CD4-positive, alpha-beta memory T cell (primary cell): Measurements from ENCODE around the gene SLC16A1. TPM values are rescaled to one million over a fixed set of nuclear protein-coding genes. Genes with fewer than 3 reads are reported as not detected.
"Not testable (repeated sequence)": the region's sequence is repeated elsewhere in the genome, so short reads cannot be mapped to it uniquely, and the experiment has no call there.

ENCODE experiments used
- CTCF ChIA-PET: fragments of 350-600 bp; sonication (Branson Sonifier 250); formaldehyde crosslinking; loops from one replicate; lab custom pipeline; 2021; ENCODE audit warnings: inconsistent platforms; ENCODE audit not compliant: partially characterized antibody; lab: Charles Lee
- POLR2A ChIA-PET: fragments of 350-600 bp; sonication (Branson Sonifier 250); formaldehyde crosslinking; loops from one replicate; lab custom pipeline; 2021; ENCODE audit not compliant: partially characterized antibody; lab: Charles Lee
- DNase-seq, 5 donors: peaks; one replicate each; pipeline versions ENCODE4 v3.0.0 to v3.0.0-alpha.2; 2020 to 2022; ENCODE audit warnings: mixed read lengths in 1 of 5
- H3K27ac ChIP-seq: one replicate; pipeline ENCODE4 v1.7.0; 2013; ENCODE audit warnings: low read depth, low read length
- H3K27me3 ChIP-seq: 2 replicates; pipeline ENCODE4 v1.7.0; 2013; ENCODE audit warnings: mild to moderate bottlenecking, low read length, moderate library complexity; ENCODE audit not compliant: insufficient read depth
- H3K36me3 ChIP-seq: 2 replicates; pipeline ENCODE4 v1.7.0; 2013; ENCODE audit warnings: mild to moderate bottlenecking, low read length, moderate library complexity; ENCODE audit not compliant: insufficient read depth
- H3K4me1 ChIP-seq: 2 replicates; pipeline ENCODE4 v1.7.0; 2013; ENCODE audit warnings: mild to moderate bottlenecking, low read length, moderate library complexity; ENCODE audit not compliant: insufficient read depth
- H3K4me3 ChIP-seq, 2 donors: one replicate each; pipeline ENCODE4 v1.7.0; 2013; ENCODE audit warnings: low read length in 2 of 2, mild to moderate bottlenecking in 1 of 2
- H3K9me3 ChIP-seq, 2 donors: one replicate each; pipeline ENCODE4 v1.7.0; 2013; ENCODE audit warnings: low read length in 2 of 2, control low read depth in 1 of 2; ENCODE audit not compliant: control insufficient read depth in 1 of 2
- H3K27ac Mint-ChIP-seq, 7 donors: one replicate each; pipeline ENCODE4 v1.8.0; 2020 to 2021; ENCODE audit warnings: mixed read lengths in 7 of 7, mild to moderate bottlenecking in 6 of 7, inconsistent platforms in 3 of 7, moderate library complexity in 3 of 7
- H3K27me3 Mint-ChIP-seq, 2 donors: one replicate each; pipeline ENCODE4 v1.8.0; 2020 to 2021; ENCODE audit warnings: mixed read lengths in 2 of 2
- H3K36me3 Mint-ChIP-seq, 2 donors: one replicate each; pipeline ENCODE4 v1.8.0; 2020 to 2021; ENCODE audit warnings: mixed read lengths in 2 of 2, inconsistent platforms in 1 of 2, mild to moderate bottlenecking in 1 of 2
- H3K4me1 Mint-ChIP-seq, 4 donors: one replicate each; pipeline ENCODE4 v1.8.0; 2020 to 2021; ENCODE audit warnings: mixed read lengths in 4 of 4, mild to moderate bottlenecking in 1 of 4
- H3K4me3 Mint-ChIP-seq, 8 donors: one replicate each; pipeline ENCODE4 v1.8.0; 2020 to 2021; ENCODE audit warnings: mixed read lengths in 8 of 8, mild to moderate bottlenecking in 7 of 8, moderate library complexity in 6 of 8, inconsistent platforms in 3 of 8
- H3K9me3 Mint-ChIP-seq, 8 donors: one replicate each; pipeline ENCODE4 v1.8.0; 2020 to 2021; ENCODE audit warnings: mixed read lengths in 8 of 8, mild to moderate bottlenecking in 5 of 8, inconsistent platforms in 3 of 8, moderate library complexity in 1 of 8
- intact Hi-C: fragments of 100-400 bp; cut with micrococcal nuclease; formaldehyde crosslinking; loops from one replicate; pipeline ENCODE4 v1.15.1; 2023
- polyA plus RNA-seq, 2 donors: library from polyadenylated mRNA; unstranded; fragments of 300-500 nt; fragmentation: Illumina TruSeq; gene quantifications; one replicate each; pipeline ENCODE4 v1.2.3, GENCODE V29; 2021
- total RNA-seq, 2 experiments: library from RNA; stranded (reverse); gene quantifications; one replicate each; pipeline ENCODE4 v1.2.3, GENCODE V29; 2021

Gene SLC16A1
- total and polyA plus RNA-seq, 4 experiments from 2014 or later, result 9.7 to 14.8 (median 11.3) TPM

GRCh38 chr1:112995021-112995420 lies 39.0 kb upstream of the SLC16A1 start:
- DNase-seq, H3K27me3 ChIP-seq, POLR2A ChIA-PET, H3K36me3 ChIP-seq, H3K4me1 Mint-ChIP-seq, H3K27me3 Mint-ChIP-seq, H3K27ac ChIP-seq, H3K9me3 Mint-ChIP-seq, H3K4me3 Mint-ChIP-seq, H3K4me3 ChIP-seq, H3K9me3 ChIP-seq, intact Hi-C loops, H3K4me1 ChIP-seq: not testable (repeated sequence)
- CTCF ChIA-PET, result interaction anchor here (0.7 kb wide), 1 partner anchor 98 kb away, joined by 5 read pairs; no protein-coding TSS in a partner anchor
- Mint-ChIP-seq H3K36me3 (peaks cover 24 to 33% of the 10 kb centered on the region in 2 donors), H3K27ac (peak overlapping the region in 1 of 7 donors; percentile 48)

GRCh38 chr1:112992780-112993179 lies 36.8 kb upstream of the SLC16A1 start:
- H3K36me3 ChIP-seq, result no peaks in the 10 kb centered on the region
- Mint-ChIP-seq H3K9me3 (no peaks in the 10 kb centered on the region), H3K27me3 (no peaks in the 10 kb centered on the region), H3K36me3 (peaks cover 12 to 18% of the 10 kb centered on the region in 2 donors), H3K27ac (no peak overlapping the region), H3K4me1 (peaks cover 0 to 3% (median 0%) of the 10 kb centered on the region in 4 donors), H3K4me3 (peak overlapping the region in 1 of 8 donors; percentile 9)
- no peaks in the 10 kb centered on the region for H3K9me3 ChIP-seq
- CTCF ChIA-PET, result no interaction called here
- intact Hi-C loops, result no loop called here
- H3K4me3 ChIP-seq, result no peak overlapping the region
- no peaks in the 10 kb centered on the region for H3K27me3 ChIP-seq
- POLR2A ChIA-PET, result no interaction called here
- no peaks in the 10 kb centered on the region for H3K4me1 ChIP-seq
- no peak for DNase-seq
- H3K27ac ChIP-seq, result no peak overlapping the region

DNA sequence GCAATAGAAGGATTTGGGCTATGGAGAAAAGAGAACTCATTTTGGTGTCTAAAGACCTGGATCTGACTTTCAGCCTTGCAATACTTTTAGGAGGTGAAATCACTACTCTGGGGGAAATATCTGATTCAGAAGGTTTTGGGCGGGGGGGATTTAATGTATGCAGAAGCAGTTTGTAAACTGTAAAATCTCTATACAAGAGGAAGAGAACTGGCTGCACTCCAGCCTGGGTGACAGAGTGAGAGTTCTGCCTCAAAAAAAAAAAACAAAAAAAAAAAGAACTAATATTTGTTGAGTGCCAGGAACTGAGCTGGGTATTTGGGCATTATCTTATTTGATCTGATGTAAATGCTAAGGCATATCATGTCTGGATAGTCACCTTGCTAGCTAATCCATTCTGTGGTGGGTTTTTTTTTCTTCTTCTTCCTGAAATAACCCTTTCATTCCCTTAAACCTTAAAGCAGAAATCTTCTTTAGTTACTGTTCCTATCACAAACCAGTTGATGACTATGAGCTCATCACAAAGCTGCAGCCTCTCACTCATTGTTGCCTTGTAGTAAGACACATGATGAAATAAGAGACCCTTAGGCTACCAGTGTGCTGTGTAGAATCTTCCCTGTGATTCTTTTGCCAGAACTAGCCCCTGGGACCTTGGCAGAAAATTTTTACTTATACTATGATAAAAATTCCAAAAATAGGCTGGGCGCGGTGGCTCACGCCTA lies 35.6 kb upstream of the SLC16A1 start:
- intact Hi-C loops, result no loop called here
- CTCF ChIA-PET, result no interaction called here
- POLR2A ChIA-PET, result no interaction called here
- Mint-ChIP-seq H3K9me3 (no peaks in the 10 kb centered on the region), H3K36me3 (peaks cover 3 to 12% of the 10 kb centered on the region in 2 donors), H3K4me3 (no peak overlapping the region), H3K4me1 (peaks cover 0 to 2% (median 0%) of the 10 kb centered on the region in 4 donors), H3K27ac (no peak overlapping the region), H3K27me3 (no peaks in the 10 kb centered on the region)
- Histone ChIP-seq H3K27me3 (no peaks in the 10 kb centered on the region), H3K36me3 (no peaks in the 10 kb centered on the region), H3K9me3 (no peaks in the 10 kb centered on the region), H3K4me3 (no peak overlapping the region), H3K27ac (no peak overlapping the region), H3K4me1 (no peaks in the 10 kb centered on the region)
- DNase-seq, result no peak

- Mint-ChIP-seq H3K36me3 (peaks cover 1 to 7% of the 10 kb centered on the region in 2 donors), H3K27me3 (no peaks in the 10 kb centered on the region), H3K9me3 (no peaks in the 10 kb centered on the region), H3K4me3 (no peak overlapping the region), H3K4me1 (no peaks in the 10 kb centered on the region), H3K27ac (no peak overlapping the region)
- Histone ChIP-seq H3K9me3 (no peaks in the 10 kb centered on the region), H3K4me1 (no peaks in the 10 kb centered on the region), H3K27ac (no peak overlapping the region), H3K27me3 (no peaks in the 10 kb centered on the region), H3K4me3 (no peak overlapping the region), H3K36me3 (no peaks in the 10 kb centered on the region)
- intact Hi-C loops, result no loop called here
- CTCF ChIA-PET, result no interaction called here
- no peak for DNase-seq
- POLR2A ChIA-PET, result no interaction called here
These were observed 34.3 kb upstream of the SLC16A1 start for GRCh38 chr1:112990271-112990670.

DNA sequence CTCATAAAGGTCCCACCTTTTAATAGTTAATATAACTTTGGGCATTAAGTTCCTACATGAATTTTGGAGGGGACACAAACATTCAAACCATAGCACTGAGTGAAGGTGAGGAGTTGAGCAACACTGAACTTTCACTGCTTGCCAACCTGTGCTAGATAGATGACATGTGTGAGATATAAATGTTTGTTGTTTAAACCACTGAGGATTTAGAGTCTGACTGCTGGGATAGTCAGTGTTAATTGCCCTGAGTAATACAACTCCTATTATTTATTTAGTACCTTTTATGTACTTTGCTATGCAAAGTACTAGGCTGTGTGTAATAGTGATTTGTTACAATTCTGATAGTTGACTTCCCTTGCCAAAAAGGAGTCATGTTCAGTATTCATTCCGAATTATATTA lies 32.4 kb upstream of the SLC16A1 start:
- H3K27ac Mint-ChIP-seq, result no peak overlapping the region
- no peaks in the 10 kb centered on the region for H3K9me3 Mint-ChIP-seq
- no peaks in the 10 kb centered on the region for H3K9me3 ChIP-seq
- H3K4me1 ChIP-seq, result no peaks in the 10 kb centered on the region
- H3K4me3 Mint-ChIP-seq, result no peak overlapping the region
- ChIA-PET CTCF (no interaction called here), POLR2A (no interaction called here)
- H3K27me3 Mint-ChIP-seq, result no peaks in the 10 kb centered on the region
- H3K4me1 Mint-ChIP-seq, result no peaks in the 10 kb centered on the region
- H3K27me3 ChIP-seq, result no peaks in the 10 kb centered on the region
- peaks cover 3 to 4% of the 10 kb centered on the region in 2 donors for H3K36me3 Mint-ChIP-seq
- DNase-seq, result no peak
- no peaks in the 10 kb centered on the region for H3K36me3 ChIP-seq
- intact Hi-C loops, result no loop called here
- no peak overlapping the region for H3K27ac ChIP-seq
- no peak overlapping the region for H3K4me3 ChIP-seq

DNA sequence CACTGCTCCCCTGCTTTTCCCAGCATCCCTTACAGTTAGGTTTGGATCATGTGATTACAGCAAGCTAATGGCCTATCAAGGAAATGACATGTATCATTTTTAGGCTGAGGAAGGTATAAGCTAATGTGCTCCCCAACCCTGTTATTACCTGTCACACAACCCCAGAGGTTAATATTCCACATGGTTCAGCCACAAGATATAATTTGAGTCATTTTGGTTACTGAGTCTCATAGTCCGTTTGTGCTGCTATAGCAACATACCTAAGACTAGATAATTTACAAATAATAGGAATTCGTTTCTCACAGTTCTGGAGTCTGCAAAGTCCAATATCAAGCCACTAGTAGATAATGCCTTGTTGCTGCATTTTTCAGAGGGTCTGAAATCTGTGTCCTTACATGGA lies 29.1 kb upstream of the SLC16A1 start:
- Mint-ChIP-seq H3K4me1 (no peaks in the 10 kb centered on the region), H3K9me3 (no peaks in the 10 kb centered on the region), H3K27me3 (no peaks in the 10 kb centered on the region), H3K36me3 (peaks cover 3 to 6% of the 10 kb centered on the region in 2 donors), H3K27ac (no peak overlapping the region), H3K4me3 (no peak overlapping the region)
- H3K27me3 ChIP-seq, result no peaks in the 10 kb centered on the region
- ChIA-PET CTCF (no interaction called here), POLR2A (no interaction called here)
- intact Hi-C loops, result no loop called here
- DNase-seq, result no peak
- H3K36me3 ChIP-seq, result no peaks in the 10 kb centered on the region
- H3K4me3 ChIP-seq, result no peak overlapping the region
- no peaks in the 10 kb centered on the region for H3K9me3 ChIP-seq
- no peak overlapping the region for H3K27ac ChIP-seq
- H3K4me1 ChIP-seq, result no peaks in the 10 kb centered on the region

DNA sequence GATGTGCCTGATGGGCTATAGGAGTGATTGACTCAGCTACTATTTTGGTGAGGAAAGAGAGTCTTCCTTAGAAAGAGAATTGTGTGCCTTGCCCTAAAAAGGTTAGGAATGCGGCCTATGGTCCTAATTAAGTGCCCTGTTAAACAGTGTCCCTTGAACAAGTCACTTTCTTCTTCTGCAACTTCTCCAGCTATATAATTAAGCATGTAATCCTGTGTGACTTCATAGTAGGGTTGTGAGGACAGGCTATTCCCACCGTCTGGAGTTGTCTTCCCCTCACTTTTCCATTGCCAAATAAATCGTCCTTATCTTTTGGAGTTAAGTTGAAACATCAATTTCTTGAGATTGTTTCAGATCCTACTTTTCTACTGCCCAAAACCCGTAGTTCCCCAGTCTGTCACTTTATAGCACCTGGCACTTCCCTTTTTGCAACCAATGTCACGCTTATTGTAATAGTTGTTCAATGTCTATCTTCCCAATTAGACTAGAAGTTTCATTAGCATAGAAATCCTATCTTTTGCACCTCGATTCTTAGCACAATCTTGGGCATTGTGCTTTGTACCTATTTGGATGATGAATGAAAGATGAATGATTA lies 27.6 kb upstream of the SLC16A1 start:
- no peak overlapping the region for H3K27ac ChIP-seq
- H3K4me3 ChIP-seq, result no peak overlapping the region
- H3K9me3 ChIP-seq, result no peaks in the 10 kb centered on the region
- Mint-ChIP-seq H3K4me3 (no peak overlapping the region), H3K9me3 (no peaks in the 10 kb centered on the region), H3K27me3 (no peaks in the 10 kb centered on the region), H3K4me1 (no peaks in the 10 kb centered on the region), H3K36me3 (peaks cover 3 to 6% of the 10 kb centered on the region in 2 donors), H3K27ac (peak overlapping the region in 1 of 7 donors; percentile 0)
- CTCF ChIA-PET, result no interaction called here
- H3K27me3 ChIP-seq, result no peaks in the 10 kb centered on the region
- no peaks in the 10 kb centered on the region for H3K4me1 ChIP-seq
- DNase-seq, result no peak
- POLR2A ChIA-PET, result no interaction called here
- H3K36me3 ChIP-seq, result no peaks in the 10 kb centered on the region
- intact Hi-C loops, result no loop called here
